Colon (tissue), 2 donors: ENCODE measurements around the gene FGF12.

Source experiments
- FAIRE-seq: peaks from 2 replicates; lab custom pipeline; 2012; peaks lifted over from hg19 to GRCh38; lab: Jason Lieb, UNC
- donor health status: control.
- donor health status: control.

Gene FGF12

DNA sequence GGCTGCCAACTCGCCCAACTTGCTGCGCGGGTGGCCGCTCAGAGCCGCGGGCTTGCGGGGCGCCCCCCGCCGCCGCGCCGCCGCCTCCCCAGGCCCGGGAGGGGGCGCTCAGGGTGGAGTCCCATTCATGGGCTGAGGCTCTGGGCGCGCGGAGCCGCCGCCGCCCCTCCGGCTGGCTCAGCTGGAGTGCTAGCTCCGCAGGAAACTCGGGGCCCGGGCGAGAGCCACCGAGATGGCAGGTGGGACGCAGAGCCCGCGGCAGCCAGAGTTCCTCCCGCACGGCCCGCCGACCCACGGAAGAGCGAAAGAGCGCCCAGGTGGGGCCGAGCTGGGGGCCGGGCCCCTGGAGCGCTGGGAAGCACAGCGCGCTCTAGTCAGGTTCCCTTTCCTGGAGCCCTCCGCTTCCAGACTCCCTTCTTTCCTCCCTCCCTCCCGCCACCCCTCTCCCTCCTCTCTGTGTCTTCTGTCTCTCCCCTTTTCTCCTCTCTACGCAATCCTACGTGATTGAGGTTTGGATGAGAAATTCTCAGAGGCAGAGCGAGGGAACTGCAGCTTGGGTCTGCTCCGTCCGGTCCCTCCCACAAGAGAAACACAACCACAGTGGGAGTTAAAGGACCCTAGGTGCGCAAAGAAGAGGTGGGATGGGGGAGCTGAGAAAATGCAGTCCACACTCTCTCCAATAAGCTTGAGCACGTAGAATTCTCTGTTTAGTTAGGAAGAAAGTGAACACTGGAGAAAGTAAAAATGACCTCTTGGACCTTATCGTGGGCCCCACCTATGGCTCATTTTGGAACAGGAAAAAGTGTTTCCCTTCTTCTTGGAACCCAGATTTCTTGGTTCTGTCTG, 317.3 kb downstream of the FGF12 start:
- FAIRE-seq = no peak

GRCh38 chr3:192409201-192409837, 318.0 kb downstream of the FGF12 start:
- no peak for FAIRE-seq

- FAIRE-seq = no peak
Observed at GRCh38 chr3:192408647-192409200, 318.6 kb downstream of the FGF12 start.

DNA sequence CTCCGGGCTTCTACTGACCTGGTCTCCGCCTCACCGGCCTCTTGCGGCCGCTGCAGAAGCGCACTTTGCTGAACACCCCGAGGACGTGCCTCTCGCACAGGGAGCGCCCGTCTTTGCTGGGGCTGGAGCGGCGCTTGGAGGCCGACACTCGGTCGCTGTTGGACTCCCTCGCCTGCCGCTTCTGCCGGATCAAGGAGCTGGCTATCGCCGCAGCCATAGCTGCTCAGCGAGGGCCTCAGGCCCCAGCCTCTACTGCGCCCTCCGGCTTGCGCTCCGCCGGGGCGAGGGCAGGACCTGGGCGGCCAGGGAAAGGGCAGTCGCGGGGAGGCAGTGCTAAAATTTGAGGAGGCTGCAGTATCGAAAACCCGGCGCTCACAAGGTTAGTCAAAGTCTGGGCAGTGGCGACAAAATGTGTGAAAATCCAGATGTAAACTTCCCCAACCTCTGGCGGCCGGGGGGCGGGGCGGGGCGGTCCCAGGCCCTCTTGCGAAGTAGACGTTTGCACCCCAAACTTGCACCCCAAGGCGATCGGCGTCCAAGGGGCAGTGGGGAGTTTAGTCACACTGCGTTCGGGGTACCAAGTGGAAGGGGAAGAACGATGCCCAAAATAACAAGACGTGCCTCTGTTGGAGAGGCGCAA, 319.2 kb downstream of the FGF12 start:
- no peak for FAIRE-seq

DNA sequence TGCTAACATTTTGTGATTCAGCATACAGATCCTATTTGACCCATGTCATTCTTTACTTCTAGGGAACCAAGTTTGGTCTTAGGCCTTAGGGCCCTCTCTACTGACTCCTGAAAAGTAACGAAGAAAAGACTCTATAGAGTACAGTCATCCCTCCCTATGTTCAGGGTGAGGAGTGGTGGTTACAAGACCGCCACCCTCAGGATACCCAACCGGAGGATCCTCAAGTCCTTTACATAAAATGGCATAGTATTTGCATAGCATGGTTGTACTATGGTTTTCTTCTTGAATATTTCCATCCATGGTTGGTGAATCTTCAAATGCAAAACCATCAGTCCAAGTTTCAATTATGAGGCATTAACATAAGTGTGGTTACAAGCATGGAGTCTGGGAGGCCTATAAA, 327.6 kb downstream of the FGF12 start:
- no peak for FAIRE-seq

DNA sequence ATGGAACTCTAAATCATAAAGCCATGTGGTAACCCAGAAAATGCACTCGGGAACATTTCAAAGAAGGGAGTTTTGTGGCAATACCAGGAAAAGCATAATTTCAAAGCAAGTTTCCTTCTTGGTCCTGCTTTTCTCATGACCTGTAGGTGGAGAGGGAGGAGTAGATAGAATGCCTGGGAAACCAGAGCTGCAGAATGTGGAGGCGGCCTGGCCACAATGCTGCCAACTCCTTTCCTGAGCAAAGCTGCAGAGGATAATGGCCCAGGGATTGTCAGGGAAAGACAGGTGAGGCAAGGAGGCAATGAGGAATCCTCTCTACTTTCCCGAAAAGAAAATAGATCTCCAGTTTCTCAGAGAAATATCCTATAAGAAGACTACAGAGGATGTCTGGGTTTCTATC, 330.3 kb downstream of the FGF12 start:
- no peak for FAIRE-seq

DNA sequence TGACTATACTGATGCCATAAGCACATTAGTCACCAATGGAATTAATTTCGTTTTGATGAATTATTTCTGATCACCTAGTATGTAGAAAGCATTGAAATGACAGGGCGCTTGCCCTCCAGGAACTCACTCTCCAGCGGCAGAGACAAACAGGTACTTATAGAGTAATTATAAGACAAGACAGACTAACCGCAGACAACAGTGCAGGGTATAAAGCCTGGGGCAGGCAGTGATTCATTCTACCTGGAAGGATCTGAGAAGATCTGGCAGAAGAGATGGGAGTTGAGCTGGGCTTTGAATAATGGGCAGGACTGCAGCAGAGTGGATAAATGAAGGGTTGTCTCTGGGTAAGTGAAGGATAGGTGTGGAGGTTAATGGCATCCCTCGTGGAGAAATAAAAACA, 331.8 kb downstream of the FGF12 start:
- FAIRE-seq = no peak

GRCh38 chr3:192392986-192393385, 334.4 kb downstream of the FGF12 start:
- FAIRE-seq = no peak

DNA sequence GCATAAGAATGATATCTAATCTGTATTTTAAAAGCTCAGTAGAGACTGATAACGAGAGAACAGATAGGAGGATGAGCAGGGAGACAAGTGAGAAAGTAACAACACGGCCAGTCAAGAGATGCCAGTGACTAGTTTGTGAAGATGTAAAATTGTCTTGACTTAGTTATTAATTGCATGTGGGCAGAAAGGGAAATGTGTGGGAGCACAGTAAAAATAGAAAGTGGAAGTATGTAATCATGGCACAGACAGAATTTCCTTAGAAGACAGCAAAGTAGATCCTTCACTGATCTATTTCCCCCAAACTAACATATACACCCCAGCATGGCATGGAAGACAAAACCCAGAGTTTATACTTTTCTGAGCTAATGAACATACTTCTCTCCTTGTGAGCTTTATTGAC, 344.5 kb downstream of the FGF12 start:
- no peak for FAIRE-seq

DNA sequence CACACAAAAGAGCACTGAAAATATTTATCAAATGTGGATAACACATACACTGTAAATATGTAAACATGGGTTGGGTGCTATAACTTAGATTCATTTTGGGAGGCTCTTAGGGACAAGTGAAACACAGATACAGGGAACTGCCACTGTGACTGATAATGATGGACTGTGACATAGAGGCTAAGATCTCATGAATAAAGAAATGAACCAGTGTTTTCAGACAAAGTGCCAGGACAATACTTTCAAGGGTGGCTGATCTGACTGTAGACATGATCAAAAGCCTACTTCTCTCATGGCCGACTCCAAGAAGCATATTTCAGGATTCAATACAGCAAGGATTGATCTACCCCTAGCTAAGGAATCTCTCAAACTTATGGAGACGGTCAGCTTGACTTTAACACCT, 353.8 kb downstream of the FGF12 start:
- FAIRE-seq = no peak

DNA sequence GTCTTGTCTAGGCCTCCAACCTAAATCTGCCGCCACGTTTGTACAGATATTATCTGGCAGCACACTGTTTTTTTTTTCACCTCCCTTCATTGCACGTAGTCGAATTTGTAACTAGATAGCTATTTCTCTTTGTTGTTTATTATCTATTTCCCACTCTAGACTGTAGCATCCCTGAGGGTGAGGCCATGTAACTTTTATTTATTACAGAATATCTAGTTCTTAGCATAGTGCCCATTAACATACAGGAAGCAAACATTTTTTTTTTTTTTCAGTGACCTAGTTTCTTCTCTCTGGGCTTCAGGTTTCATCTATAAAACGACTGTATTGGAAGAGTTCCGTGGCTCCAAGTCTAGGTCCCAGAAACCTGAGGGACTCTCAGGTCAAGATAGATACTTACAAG, 354.3 kb downstream of the FGF12 start:
- FAIRE-seq = no peak

DNA sequence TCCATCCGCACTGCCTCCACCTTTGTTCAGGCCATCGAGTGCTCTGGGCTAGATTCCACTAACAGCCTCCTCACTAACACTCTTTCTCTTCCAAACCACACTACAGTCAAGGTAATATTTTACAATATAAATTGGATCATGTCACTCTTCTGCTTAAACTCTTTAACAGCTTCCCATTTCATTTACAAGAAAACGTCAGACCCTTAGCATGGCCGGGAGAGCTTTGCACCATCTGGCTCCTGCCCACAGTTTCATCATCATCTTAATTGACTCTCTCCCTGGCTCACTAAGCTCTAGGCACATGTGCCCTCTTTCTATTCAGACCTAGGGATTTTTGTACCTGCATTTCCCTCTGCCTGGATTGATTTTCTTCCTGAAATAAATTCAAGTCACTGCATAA, 354.7 kb downstream of the FGF12 start:
- no peak for FAIRE-seq

GRCh38 chr3:192371870-192372400, 355.4 kb downstream of the FGF12 start:
- no peak for FAIRE-seq

- no peak for FAIRE-seq
Observed at GRCh38 chr3:192367616-192368015, 359.7 kb downstream of the FGF12 start.

DNA sequence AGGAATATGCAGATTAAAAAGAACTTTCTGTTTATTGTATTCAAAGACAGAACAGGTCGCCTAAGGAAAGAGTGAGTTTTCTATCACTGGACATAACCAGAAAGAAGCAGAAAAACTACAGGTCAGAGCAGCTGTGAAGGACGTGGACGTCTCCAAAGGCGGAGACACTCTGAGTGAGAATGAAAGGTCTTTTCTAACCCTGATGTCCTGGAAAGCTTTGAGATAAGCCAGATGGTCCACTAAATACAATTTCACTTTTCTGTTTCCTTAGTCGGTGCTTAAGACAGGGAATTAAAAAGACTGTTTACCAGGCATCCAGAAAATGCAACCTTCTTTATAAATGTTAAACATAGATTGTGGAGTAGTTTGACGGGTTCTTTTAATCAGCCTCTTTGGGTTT, 360.4 kb downstream of the FGF12 start:
- no peak for FAIRE-seq

GRCh38 chr3:192365571-192365970, 361.8 kb downstream of the FGF12 start:
- FAIRE-seq = no peak

DNA sequence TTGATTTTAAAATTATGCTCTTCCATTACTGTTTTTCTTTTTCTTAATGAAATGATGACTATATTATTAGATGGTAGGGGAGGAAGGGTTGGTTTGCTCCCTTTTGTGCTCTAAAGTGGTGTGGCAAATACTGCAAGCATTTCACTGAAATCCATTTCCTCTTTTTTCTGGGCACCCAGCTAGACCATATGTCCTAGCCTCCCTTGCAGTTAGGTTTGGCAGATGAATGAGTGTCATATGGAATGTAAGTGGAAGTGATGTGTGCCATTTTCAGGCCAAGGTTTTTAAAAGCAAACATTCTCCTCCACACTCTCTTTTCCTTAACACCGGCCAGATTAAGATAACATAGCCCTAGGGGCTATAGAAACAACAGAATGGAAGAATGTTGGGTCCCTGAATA, 363.0 kb downstream of the FGF12 start:
- no peak for FAIRE-seq

GRCh38 chr3:192354687-192355086, 372.7 kb downstream of the FGF12 start:
- no peak for FAIRE-seq

DNA sequence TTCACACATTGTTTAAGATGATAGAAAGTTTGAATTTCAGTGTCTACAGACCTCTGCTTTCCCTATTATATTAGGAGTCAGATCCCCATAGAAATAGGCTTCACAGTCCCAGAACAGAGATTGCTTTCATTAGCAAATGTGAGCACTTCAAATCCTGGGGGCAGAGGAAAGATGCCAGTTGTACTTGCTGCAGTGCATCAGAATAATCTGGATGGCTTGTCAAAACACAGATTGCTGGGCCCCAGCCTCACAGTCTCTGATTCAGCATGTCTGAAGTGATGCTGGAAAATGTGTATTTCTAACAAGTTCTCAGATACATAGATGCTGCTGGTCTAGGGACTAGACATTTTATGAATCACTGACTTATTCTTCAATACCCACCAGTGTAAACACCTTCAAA, 375.2 kb downstream of the FGF12 start:
- FAIRE-seq = no peak

GRCh38 chr3:192351441-192351840, 375.9 kb downstream of the FGF12 start:
- FAIRE-seq = no peak

DNA sequence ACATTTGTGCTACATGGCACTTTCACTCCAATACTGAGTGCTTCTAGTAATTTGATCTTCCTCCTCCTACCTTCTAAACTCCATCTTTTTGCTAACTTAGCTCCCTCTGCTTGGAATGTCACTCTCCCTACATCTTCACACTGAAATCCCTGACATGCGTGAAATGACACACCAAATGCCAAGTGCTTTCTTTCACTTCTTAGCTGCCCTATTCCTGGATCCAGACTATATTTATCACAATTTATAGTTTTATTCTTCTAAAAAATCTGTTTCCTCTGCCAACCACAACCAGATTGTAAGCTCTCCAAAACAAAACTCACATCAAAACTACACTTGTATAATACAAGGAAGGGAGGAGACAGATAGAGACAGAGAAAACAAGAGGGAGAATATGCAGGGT, 387.3 kb downstream of the FGF12 start:
- no peak for FAIRE-seq

DNA sequence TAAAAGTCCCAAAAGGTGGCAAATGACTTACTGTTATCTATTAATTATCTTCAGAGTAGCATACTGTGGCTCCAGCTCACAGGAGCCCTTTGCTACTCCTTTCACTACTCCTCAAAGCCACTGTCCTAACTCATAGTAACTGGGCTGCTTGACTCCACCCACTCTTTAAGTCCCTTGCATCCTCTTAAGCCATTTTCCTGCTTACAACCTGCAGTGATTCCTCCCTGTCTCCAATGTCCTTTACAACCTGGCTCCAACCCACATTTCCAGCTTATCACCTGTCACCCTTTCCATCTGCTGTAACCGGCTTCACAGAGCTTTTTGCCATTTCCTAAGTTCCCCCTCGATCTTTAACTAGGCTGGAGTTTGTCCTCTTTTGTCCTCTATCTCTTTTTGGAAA, 388.1 kb downstream of the FGF12 start:
- no peak for FAIRE-seq

DNA sequence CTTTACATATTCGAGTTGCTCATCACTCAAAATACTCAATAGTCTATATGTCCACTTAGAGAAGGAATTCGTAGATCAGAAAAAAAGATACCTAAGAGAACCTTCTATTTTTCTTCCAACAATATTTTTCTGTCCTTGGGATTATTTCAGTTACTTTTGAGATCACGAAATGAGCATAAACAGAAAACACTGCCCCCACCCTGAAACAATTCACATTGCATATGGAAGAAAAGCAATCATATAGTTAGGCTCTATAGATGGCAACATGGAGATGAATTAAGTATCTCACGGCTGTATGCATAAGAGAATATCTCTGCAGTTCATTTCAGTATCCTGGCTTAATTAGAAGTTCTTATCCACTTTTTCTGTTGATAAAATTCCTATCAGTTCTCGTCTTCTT, 391.1 kb downstream of the FGF12 start:
- FAIRE-seq = no peak
